NCI-H146 treated with DMSO at 0.1 percent for 48 hours (cell line): ENCODE data around the gene PLIN4.

ENCODE experiments used
- DNase-seq: peaks from one replicate; lab custom pipeline; 2025; ENCODE audit not compliant: unreplicated experiment; lab: John Stamatoyannopoulos, UW

PLIN4 gene

GRCh38 chr19:4493104-4493928 is 25.0 kb downstream of the PLIN4 start:
- no peak for DNase-seq

GRCh38 chr19:4492337-4493103 is 25.8 kb downstream of the PLIN4 start:
- no peak for DNase-seq

- DNase-seq = no peak
Observed at GRCh38 chr19:4491446-4491845, 26.8 kb downstream of the PLIN4 start.

GRCh38 chr19:4488496-4488895 is 29.8 kb downstream of the PLIN4 start:
- DNase-seq = no peak

- no peak for DNase-seq
Observed at GRCh38 chr19:4487572-4487971, 30.7 kb downstream of the PLIN4 start.

GRCh38 chr19:4483385-4483784 is 34.9 kb downstream of the PLIN4 start:
- no peak for DNase-seq

GRCh38 chr19:4482721-4483364 is 35.4 kb downstream of the PLIN4 start:
- no peak for DNase-seq

GRCh38 chr19:4477034-4477801 is 41.1 kb downstream of the PLIN4 start:
- DNase-seq = no peak

- DNase-seq = peak; percentile 54
Observed at GRCh38 chr19:4474514-4475022, 43.7 kb downstream of the PLIN4 start.

GRCh38 chr19:4473763-4474513 is 44.3 kb downstream of the PLIN4 start:
- DNase-seq = no peak

- no peak for DNase-seq
Observed at GRCh38 chr19:4473011-4473762, 45.1 kb downstream of the PLIN4 start.

GRCh38 chr19:4472174-4472974 is 45.9 kb downstream of the PLIN4 start, which contains the start of gene HDGFL2:
Gene HDGFL2, plus strand, starts transcription at chr19:4472297. Its CDS starts 54 bp downstream, at chr19:4472351.
- no peak for DNase-seq

- peak; percentile 100 for DNase-seq
Observed at GRCh38 chr19:4471403-4472173, 46.7 kb downstream of the PLIN4 start.

- DNase-seq = no peak
Observed at GRCh38 chr19:4467835-4468234, 50.5 kb downstream of the PLIN4 start.

- no peak for DNase-seq
Observed at GRCh38 chr19:4464815-4465581, 53.3 kb downstream of the PLIN4 start.

- peak; percentile 76 for DNase-seq
Observed at GRCh38 chr19:4457654-4458395, 60.5 kb downstream of the PLIN4 start, which contains the start of gene UBXN6. Gene UBXN6, minus strand, starts transcription at chr19:4457794. Its CDS starts 97 bp downstream, at chr19:4457697.
